ENCODE data around the gene AMIGO3.
"Not testable (repeated sequence)": the region's sequence is repeated elsewhere in the genome, so short reads cannot be mapped to it uniquely, and the experiment has no call there.

Gene AMIGO3

DNA sequence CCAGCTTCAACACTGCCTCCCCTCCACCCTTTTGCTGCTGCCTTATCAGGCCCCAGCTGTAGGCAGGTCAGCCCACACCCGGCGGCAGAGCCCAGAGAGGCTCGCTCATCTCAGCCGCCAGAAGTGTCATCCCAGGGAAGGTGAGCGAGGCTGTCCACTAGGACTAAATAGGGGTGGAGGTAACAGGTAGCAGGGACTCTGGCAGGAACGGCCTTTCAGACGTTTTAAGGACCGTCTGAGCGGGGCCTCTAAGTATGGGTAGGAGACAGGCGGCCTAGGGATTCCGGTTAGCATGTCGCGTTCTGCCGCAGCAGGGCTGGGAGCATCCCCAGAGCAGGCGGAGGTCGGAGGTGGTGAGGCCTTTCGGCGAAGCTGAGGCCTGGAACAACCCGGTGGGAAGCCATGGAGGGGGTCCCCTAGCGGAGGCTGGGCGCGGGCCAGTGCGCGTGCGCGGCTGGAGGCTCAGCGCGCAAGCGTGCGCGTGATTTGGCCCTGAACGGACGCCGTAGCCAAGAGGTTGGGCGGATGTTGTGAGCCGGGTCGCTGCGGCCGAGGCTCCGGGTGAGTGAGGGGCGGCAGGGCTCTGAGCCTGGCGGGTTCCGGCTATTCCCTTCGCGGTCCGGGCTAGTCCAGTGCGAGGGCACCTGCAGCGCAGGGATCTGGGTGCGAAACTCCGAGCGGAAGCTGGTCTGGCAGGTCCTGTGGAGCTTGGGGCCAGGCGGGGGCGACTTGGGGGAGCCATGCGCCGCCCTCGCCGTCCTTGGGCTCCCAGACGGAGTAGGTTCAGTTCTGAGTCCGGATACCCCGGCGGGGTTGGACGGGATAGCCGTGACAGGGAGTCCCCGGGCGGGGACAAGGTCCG, 30.2 kb downstream of the AMIGO3 start, which contains the start of the genes MST1 and RNF123:
TSS of gene MST1 (minus strand) at position 429 of the 862 bp plus-strand sequence. CDS start 783 bp downstream, outside the sequence.
TSS of gene RNF123 (plus strand) at position 512 of the 862 bp plus-strand sequence. CDS start 1,609 bp downstream, outside the sequence.
- peak; percentile 91 for DNase-seq (ENCODE audit: low spot score)

DNA sequence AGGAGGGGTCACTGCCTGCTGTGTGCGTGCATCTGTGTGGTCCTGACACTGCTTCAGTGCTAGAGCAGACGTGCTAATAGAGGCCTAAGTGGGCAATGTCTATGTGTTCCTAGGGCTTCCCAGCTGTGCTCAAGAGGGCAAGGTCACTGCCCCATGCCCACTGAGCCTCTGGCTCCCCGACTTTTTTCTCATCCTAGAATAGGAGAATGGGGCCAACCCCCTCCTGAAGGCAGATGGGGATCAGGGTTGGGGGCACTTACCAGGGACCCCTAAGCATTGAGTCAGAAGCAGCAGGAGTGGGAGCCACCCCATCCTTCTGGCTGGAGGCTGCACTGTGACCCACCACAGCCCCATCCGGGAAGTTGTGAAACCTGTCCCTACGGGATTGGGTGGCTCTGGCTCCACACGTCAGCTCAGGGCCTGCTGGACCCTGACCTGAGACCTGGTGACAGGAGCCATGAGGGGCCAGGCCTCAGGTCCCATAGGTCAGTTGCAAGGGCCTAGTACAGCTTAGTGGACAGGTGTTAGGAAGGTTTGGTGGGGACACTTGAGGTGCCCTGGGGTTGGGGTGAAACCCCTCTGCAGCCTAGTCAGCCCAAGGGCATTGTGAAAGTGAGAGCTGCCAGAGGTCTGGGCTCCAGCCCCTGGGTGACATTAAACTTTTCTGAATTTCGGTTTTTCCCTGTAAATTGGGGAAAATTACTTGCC, 31.0 kb downstream of the AMIGO3 start:
- DNase-seq (ENCODE audit: low spot score), result peak; percentile 46

DNA sequence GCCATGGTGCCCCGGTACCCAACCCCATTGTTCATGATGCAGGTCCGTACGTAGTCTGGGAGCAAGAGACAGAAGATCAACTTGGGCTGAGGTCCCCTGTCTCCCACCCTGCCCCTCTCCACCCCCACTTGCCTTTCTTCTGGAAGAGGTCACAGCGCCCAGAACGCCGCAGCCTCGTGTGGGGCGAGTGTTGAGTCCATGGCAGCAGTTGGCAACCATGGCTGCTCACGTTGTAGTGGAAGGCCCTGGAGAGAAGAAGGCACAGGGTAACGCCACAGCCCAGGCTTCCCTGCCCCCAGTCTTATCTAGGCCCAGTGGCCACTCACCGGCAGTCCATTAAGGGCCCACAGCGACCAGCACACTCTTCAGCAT, 32.1 kb downstream of the AMIGO3 start:
- DNase-seq (ENCODE audit: low spot score), result not testable (repeated sequence)

DNA sequence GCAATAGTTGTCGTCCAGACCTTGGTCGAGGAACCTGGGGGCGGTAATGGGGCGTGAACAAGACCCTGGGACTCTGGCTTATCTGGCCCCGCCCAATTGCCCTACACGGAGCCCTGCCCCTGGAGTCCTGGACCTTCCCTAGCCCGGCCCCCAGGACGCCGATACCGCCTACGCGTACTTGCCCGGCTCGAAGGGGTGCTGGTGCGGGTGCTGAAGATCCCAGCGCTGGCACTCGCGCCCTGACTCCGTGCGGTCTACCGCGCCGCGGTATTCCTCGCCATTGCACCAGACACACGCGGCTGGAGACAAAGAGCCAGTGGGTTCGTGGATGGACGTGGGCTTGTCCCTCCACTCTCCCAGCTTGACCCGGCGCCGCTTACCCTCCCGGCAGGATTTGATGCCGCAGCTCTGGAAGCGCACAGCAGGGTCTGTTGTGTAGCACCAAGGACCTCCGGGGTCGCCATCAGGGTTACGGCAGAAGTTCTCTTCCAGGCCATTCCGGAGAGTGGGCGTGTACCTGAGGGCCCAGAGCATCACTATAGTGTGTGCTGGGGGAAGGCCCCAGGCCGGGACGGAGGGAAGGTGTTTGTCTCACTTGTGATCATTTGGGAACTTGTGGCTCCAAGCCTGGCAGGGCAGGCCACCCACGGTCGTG, 32.6 kb downstream of the AMIGO3 start:
- not testable (repeated sequence) for DNase-seq (ENCODE audit: low spot score)

DNA sequence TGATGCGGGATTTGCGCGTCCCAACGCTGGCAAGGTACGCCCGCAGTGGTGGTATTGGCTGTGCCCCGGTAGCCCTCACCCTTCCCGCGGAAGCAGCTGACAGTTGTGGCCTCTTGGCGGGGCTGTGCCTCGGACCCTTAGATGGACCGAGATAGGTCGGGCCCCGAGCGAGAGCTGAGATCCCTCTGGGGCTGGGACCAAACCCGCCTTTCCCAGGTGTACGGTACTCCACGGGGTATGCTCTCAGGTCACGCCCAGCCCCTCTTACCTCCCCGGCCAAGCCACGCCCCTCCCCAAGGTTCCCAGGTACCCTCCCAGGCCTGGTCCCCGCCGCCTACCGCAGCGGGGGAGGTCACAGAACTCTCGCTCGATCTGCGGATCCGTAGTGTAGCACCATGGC, 33.1 kb downstream of the AMIGO3 start:
- not testable (repeated sequence) for DNase-seq (ENCODE audit: low spot score)

DNA sequence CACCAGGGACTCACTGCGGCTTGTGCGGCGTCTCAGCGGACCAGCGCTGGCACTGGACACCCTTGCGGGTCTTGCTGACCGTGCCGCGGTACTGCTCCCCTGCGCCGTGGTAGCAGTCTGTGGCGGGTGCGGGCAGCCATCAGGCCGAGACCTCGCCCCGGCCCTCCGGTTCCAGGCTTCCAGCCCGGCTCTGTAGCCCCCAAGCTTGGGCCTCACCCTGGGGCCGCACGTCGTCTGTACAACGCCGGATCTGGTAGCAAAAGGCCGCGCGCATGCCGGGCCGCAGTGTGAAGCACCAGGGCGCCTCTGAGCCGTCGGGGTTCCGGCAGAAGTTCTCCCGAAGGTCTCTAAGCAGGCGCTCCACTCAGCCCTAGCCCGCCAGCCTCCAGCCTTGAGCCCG, 33.6 kb downstream of the AMIGO3 start:
- DNase-seq (ENCODE audit: low spot score), result not testable (repeated sequence)

DNA sequence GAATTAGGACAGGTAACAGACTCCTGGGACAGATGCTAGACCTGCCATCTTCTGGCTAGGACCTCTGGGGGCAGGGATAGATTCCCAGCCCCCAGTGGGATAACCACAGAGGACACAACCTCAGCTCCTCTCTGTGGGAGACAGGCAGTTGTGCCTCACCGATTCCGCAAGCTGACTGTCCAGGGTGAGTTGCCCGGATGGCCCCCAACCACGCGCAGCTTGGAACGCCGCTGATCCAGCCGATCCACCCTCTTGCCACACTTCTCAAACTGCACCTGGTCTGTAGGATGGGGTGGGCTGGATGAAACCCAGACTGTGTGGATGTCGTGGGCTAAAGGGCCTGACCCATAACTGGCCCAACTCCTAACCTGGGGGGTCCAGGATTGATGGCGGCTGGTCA, 34.4 kb downstream of the AMIGO3 start:
- DNase-seq (ENCODE audit: low spot score), result not testable (repeated sequence)

DNA sequence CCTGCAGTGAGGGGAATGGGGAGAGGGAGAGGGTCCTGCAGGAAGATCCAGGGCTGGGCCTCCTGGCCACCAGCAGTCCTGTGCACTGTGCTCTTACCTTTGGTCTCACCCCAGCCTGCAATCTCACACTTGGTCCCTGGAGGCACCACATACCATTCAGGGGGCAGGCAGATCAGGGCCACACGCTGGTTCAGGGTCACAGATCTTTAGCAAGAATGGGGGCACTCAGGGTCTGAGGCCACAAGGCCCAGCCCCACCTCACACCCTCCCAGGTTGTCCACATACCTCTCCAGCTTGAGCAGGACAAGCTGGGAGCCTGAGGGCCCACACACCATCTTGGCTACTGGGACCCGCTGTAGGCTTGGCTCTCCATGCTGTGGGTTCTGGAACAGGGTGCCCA, 35.0 kb downstream of the AMIGO3 start:
- not testable (repeated sequence) for DNase-seq (ENCODE audit: low spot score)

DNA sequence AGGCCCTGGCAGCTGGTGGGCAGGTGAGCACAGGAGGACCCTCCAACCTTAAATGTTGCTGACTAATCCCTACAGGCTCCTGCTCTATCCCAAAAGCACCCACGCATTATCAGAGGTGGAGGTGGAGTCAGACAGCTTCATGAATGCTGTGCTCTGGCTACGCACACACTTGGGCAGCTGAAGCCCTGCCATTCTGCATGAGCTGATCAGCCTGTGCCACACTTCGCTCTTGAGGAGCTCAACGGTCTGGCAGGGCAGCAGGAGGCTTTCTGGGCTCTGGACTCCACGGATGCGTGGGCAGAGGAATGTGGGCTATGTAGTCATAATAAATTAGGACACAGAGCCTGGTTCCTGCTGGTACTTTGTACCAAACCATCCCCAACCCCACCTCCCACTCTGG, 36.3 kb downstream of the AMIGO3 start:
- DNase-seq (ENCODE audit: low spot score), result no peak

DNA sequence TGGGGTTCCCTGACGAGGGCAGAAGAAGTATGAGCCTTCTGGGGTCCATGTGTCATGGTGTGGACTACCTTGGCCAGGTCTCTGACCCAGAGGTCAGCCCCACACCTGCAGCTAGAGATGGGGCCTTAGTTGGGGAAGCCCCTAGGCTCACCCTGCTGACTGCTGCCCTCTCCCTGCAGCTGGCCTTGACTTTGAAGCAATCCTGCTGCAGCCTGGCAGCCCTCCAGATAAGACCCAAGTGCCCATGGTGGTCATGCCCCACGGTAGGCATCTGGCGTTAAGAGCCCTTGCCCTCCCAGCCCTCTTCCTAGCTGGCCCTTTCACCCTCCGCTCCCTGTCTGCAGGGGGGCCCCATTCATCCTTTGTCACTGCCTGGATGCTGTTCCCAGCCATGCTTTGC, 37.9 kb downstream of the AMIGO3 start:
- DNase-seq (ENCODE audit: low spot score), result no peak

DNA sequence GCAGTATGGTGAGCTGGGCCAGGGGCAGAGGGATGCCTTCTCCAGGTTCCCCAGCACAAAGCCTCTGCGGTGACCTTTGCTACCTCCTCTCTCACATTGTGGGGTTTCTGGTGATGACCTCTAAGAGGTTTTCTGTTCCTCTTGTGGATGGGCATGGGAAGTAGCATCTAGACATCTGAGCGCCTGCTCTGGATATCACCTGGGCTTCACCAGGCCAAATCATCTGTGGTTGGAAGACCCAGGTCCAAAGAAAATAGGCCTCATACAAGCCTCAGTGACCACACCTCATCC, 38.3 kb downstream of the AMIGO3 start:
- no peak for DNase-seq (ENCODE audit: low spot score)

DNA sequence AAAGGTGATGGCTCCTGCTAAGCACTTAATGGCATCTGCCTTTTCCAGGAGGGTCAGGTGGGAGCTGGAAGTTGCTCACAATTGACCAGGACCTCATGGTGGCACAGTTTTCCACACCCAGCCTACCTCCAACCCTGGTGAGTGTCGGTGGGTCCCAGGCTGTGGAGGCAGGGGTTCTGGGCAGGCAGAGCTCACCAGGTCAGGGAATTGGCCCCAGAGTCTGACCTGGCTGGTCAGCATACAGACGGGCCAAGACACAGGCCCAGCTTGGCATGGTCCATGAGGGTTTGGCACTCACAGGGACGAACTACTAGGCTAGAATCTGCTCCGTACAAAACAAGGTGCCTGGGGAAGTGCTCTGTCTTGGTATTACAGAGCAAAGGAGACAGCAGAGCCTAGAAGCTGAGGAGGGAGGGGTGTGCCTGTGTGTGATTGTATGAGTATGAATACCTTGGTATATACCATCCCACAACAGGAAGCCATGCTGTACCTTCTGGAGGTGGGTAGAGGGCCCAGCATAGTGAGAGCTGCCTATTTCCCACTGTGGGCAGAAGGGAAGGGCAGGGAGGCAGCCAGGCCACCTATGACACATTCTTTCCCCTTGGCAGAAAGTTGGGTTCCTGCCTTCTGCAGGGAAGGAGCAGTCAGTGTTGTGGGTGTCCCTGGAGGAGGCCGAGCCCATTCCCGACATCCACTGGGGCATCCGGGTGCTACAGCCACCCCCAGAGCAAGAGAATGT, 38.8 kb downstream of the AMIGO3 start:
- DNase-seq (ENCODE audit: low spot score), result no peak

DNA sequence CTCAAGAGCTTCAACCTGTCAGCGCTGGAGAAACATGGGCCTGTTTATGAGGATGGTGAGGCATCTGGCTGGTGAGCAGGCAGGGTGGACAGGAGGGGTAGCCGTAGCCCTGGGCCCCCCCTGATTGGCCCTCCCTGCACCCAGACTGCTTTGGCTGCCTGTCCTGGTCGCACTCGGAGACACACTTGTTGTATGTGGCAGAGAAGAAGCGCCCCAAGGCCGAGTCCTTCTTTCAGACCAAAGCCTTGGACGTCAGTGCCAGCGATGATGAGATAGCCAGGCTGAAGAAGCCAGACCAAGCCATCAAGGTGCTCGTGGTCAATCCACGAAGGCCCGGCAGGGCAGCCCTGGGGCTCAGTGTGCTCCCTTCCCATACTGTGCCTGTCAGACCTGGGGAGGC, 43.6 kb downstream of the AMIGO3 start:
- DNase-seq (ENCODE audit: low spot score), result no peak

DNA sequence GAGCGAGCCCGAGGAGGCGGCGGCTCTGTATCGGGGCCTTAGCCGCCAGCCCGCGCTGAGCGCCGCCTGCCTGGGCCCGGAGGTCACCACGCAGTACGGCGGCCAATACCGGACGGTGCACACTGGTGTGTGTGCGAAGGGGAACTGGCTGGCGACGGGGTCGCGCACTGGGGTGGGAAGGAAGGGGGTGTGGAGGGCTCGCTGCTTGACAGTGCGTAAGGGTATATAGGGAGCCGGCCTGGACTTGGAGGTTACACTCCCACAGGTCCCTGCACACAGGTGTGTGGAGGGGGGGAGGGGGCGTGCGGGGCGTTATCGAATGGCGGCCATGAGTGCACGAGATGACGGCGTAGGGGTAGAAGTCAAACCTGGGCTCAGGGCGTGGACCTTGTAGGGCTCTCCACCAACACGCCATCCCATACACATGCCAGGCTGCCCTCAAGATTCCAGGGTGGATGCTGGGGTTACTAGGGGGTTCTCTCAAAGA, 44.9 kb downstream of the AMIGO3 start:
- peak; percentile 45 for DNase-seq (ENCODE audit: low spot score)

DNA sequence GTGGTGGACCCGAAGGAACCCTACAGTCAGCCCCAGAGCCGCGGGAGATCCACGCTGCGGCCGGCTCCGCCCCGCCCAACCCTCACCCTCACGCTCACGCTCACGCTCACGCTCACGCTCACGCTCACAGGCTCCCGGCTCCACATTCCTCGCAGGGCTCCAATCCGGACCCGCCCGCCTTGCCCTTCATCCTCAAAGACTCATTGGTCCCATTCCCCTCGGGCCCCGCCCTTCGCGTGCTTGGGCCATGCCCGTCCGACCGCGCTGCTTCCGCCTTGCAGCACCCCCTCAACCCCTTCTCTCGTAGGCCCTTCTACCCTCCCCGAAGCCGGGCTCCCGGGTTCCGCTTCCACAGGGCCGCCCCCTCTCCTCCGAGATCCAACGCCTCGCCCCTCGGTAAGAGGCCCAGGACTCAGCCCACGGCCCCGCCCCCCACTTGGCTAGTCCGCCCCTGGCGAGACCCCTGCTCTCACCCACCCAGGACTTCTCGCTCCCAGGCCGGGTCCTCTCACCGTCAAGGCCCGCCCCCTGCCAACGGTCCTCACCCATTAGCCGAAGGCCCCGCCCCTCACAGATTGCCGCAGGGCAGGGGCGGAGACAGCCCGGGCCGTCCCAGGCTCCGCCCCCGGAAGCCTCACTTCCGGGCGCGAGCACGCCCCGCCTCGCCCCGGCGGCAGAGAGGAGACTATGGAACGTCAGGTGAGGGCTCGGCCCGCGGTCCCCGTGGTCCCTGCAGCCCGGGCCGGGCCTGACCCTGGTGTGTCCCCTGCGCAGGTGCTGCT, 45.6 kb downstream of the AMIGO3 start, which contains the start of gene APEH:
TSS of gene APEH (plus strand) at position 637 of the 782 bp plus-strand sequence. CDS start at position 688, 51 bp downstream.
- peak; percentile 95 for DNase-seq (ENCODE audit: low spot score)

DNA sequence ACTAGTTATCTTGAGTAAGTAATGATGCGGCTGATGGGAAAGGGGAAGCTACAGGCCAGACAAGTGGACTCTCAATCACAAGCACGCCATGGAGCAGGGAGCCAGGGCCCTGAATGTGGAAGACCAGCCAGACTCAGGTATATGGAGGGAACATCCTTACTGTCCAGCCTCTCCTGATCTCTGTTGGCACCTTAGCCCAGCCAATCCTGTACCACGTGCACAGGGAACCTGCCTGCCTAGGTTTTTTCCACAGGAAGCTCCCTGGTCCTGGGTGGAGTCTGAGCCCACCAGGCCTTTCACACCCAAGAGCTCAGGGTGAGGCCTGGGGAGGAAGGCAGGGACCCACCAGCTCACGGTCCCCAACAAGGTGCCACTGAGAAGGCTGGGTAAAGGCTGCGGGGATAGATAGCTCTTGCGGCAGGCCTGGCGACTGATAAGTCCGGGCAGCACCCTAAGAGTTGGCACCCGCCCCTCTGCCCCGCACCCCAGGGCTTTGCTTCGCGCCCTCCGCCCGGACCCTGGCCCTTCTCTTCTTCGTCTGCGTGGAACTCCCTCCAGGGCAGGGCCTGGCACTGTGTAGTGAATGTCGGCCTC, 46.3 kb downstream of the AMIGO3 start:
- no peak for DNase-seq (ENCODE audit: low spot score)

DNA sequence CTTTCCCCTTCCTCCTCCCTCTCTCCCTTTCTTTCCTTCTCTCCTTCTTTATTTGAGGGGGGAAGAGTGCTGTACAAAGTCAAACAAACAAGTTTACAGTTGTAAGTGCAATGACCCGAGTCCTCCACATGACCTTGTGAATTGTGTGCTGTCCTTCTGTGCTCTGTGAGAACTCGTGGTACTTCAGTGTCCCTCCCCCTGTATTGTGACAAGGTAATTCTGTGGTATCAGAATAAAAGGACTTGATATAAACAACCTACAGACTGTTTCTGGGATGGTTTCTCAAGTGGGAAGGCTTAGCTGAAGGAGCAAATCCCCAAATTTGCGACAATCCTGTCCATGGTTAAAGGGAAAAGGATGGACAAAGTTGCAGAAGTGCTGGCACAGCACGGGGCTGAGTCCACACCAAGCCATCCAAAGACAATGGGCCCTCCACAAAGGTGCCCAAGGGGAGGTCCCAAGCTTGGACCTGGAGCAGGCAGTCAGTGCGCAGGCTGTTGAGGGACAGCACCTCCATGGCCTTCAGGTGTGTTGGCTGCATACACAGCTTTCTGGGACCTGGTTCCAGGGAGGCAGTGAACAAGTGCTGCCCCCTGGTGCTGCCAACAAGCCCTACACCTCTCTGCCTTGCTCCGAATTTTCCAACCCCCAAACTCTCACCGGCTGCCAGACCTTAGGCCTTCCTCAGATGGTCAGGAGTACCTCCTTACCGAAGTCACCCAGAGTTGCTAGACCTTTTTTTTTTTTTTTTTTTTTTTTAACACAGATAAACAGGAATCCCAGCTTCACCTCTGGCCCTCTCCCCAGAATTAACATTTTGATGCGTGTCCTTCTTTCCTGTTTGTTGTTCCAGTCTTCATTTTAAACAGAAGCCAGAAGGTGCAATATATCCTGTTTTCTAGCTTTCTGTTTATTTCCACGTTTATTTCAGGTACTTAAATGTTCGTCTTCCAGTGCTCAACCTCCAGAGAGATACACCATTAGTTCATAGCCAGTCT, 47.9 kb downstream of the AMIGO3 start:
- DNase-seq (ENCODE audit: low spot score), result peak; percentile 87

DNA sequence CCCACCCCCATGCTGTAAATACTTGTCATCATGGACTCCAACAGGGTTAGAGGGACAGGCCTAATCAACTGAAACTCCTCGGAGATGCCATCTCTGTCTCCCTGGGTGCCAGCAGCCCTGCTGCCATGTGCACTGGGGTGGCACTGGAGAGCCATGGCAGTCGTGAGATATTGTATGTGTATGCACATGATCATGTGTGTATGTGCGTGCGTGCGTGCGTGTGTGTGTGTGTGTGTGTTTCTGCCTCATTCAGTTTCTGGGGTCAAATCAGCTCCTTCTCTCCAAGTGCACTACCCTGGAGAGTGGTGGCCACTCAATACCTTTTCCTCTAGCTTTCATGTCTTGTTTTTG, 48.6 kb downstream of the AMIGO3 start:
- no peak for DNase-seq (ENCODE audit: low spot score)

DNA sequence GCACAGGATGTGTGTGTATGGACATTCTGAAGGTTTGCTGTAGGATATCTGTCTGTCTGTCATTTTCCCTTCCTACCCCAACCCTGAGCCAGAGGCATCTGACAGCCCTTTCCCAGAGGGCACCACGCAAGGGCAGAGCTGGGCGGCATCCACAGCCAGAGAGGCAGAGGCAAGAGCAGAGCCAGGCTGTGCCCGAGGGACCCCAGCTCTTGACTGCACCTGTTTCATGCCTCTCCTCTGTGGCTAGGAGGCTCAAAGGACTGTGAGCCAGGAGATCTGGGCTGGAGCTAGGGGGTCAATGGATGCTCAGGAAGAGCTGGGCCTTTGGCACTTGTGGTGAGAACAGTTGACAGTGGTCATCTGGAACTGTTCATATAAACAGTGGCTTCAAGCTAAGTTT, 50.1 kb downstream of the AMIGO3 start:
- DNase-seq (ENCODE audit: low spot score), result no peak
